ENCODE data around the gene SAT1. TPM values are rescaled to one million over a fixed set of nuclear protein-coding genes. Genes with fewer than 3 reads are reported as not detected.

The SAT1 gene
- total and polyA plus RNA-seq, 10 of the 15 experiments (the other 5 are each of a cell fraction or from before 2014, with no cell fraction given): 42.2 to 234 (median 60.4) TPM

- TF ChIP-seq MAX (IDR thresholded peaks at IDR 0.05; ENCODE audit: low read depth, low read length) (no peak), SMAD1 (IDR thresholded peaks at IDR 0.05; ENCODE audit: low read depth, partially characterized antibody) (peak; percentile 8), ZBTB33 (IDR thresholded peaks at IDR 0.05) (no peak), ATF3 (IDR thresholded peaks at IDR 0.05; ENCODE audit: borderline replicate concordance, extremely low read depth, low read depth, low read length) (no peak), E2F8 (IDR thresholded peaks at IDR 0.05; ENCODE audit: low read depth, partially characterized antibody) (no peak), POU2F2 (IDR thresholded peaks at IDR 0.05; ENCODE audit: borderline replicate concordance, low read depth, low read length) (no peak), JUNB (IDR thresholded peaks at IDR 0.05) (no peak), NFYB (IDR thresholded peaks at IDR 0.05; ENCODE audit: insufficient read depth, low read depth, low read length) (peak; percentile 44; the same call in 1 of the 2 replicates), HDAC2 (IDR thresholded peaks at IDR 0.05) (no peak), JUND (IDR thresholded peaks at IDR 0.05; ENCODE audit: low read depth, low read length) (no peak), ZZZ3 (IDR thresholded peaks at IDR 0.05; ENCODE audit: control insufficient read depth, insufficient read length, low read depth) (no peak), FOXK2 (IDR thresholded peaks at IDR 0.05) (no peak), ZNF384 (IDR thresholded peaks at IDR 0.05; ENCODE audit: borderline replicate concordance, low read depth, low read length) (peak; percentile 91), IRF4 (IDR thresholded peaks at IDR 0.05; ENCODE audit: low read depth, low read length) (no peak), SMARCA5 (IDR thresholded peaks at IDR 0.05) (no peak), RAD21 (IDR thresholded peaks at IDR 0.05; ENCODE audit: insufficient read depth, low read depth, low read length) (no peak), NFXL1 (IDR thresholded peaks at IDR 0.05; ENCODE audit: borderline replicate concordance) (no peak), ZBTB4 (CRISPR knock-in tag; IDR thresholded peaks at IDR 0.05) (no peak), BACH1 (IDR thresholded peaks at IDR 0.05; ENCODE audit: borderline replicate concordance) (peak; percentile 32; the same call in 1 of the 2 replicates), EED (IDR thresholded peaks at IDR 0.05; ENCODE audit: low read depth) (no peak), ESRRA (IDR thresholded peaks at IDR 0.05; ENCODE audit: low read length) (no peak), TCF12 (IDR thresholded peaks at IDR 0.05; ENCODE audit: low read depth, low read length) (no peak), SMAD5 (IDR thresholded peaks at IDR 0.05; ENCODE audit: low read depth) (no peak)
Observed at GRCh38 chrX:23784470-23785331, 1.7 kb downstream of the SAT1 start (continued).
